K562 (cell line): ENCODE measurements around the gene UQCRC1. TPM values are rescaled to one million over a fixed set of nuclear protein-coding genes. Genes with fewer than 3 reads are reported as not detected.

Experiments
- CREM ChIP-seq: IDR thresholded peaks from 2 replicates; pipeline ENCODE4 v1.6.1; 2014; ENCODE audit warnings: antibody characterized with exemption, low read depth
- GABPB1 ChIP-seq: sonication (generic); formaldehyde crosslinking; IDR thresholded peaks from 2 replicates; pipeline ENCODE4 v1.8.0; 2022; ENCODE audit warnings: mild to moderate bottlenecking, missing genetic modification reagents
- GATAD2B ChIP-seq: fragments of 450-650 bp; IDR thresholded peaks from 2 replicates; pipeline ENCODE4 v1.6.1; 2017; ENCODE audit warnings: mild to moderate bottlenecking, borderline replicate concordance
- HCFC1 ChIP-seq: IDR thresholded peaks from 2 replicates; pipeline ENCODE4 v1.6.1; 2012; ENCODE audit warnings: low read depth, low read length, improper control_type of control experiment
- HIVEP1 ChIP-seq: fragments of 250-450 bp; sonication (Bioruptor Pico); IDR thresholded peaks from 2 replicates; pipeline ENCODE4 v1.4.0; 2020; ENCODE audit warnings: mild to moderate bottlenecking
- IRF2 ChIP-seq: sonication (generic); formaldehyde crosslinking; IDR thresholded peaks from 2 replicates; pipeline ENCODE4 v1.8.1; 2022; ENCODE audit warnings: mild to moderate bottlenecking, missing genetic modification reagents
- NCOR1 ChIP-seq: fragments of 450-650 bp; IDR thresholded peaks from 2 replicates; pipeline ENCODE4 v1.6.1; 2016; ENCODE audit warnings: mild to moderate bottlenecking, moderate library complexity
- SRSF3 ChIP-seq: fragments of 200-400 bp; formaldehyde crosslinking; IDR thresholded peaks from 2 replicates; pipeline ENCODE4 v1.6.1; 2016; ENCODE audit warnings: mild to moderate bottlenecking, low read length, moderate library complexity; ENCODE audit not compliant: insufficient read depth
- TAF9B ChIP-seq: fragments of 450-650 bp; IDR thresholded peaks from 2 replicates; pipeline ENCODE4 v1.6.1; 2018; ENCODE audit warnings: mild to moderate bottlenecking; ENCODE audit not compliant: partially characterized antibody
- U2AF1 ChIP-seq: fragments of 200-400 bp; formaldehyde crosslinking; optimal IDR thresholded peaks from 2 replicates; pipeline ENCODE3; 2017; ENCODE audit warnings: mild to moderate bottlenecking, low read depth, low read length, moderate library complexity
- ZNF143 ChIP-seq: sonication (generic); formaldehyde crosslinking; IDR thresholded peaks from 2 replicates; pipeline ENCODE4 v1.9.0; 2022; ENCODE audit warnings: mild to moderate bottlenecking, missing genetic modification reagents
- ZNF324 ChIP-seq: fragments of 250-450 bp; sonication (Bioruptor Pico); IDR thresholded peaks from 2 replicates; pipeline ENCODE4 v1.4.0; 2020; ENCODE audit warnings: mild to moderate bottlenecking
- polyA plus RNA-seq, 8 experiments: library from polyadenylated mRNA; depleted of rRNA in 4 of 8; stranded (reverse) in 5 of 8; unstranded in 3 of 8; fragments of >200 nt; fragmentation: Nextera tagmentation in 2 of 8; fragmentation: Illumina TruSeq in 1 of 8; extraction: Ambion mirVana in 2 of 8; extraction: Trizol in 1 of 8; gene quantifications; 2 replicates each; pipeline versions ENCODE4 v1.2.1 to v1.2.3, GENCODE V29; 2011 to 2014; ENCODE audit warnings: inconsistent platforms in 1 of 8, missing spikeins in 1 of 8
- total RNA-seq, 7 experiments: library from RNA; depleted of rRNA in 6 of 7; stranded (reverse); fragments of >200 nt in 6 of 7; fragmentation: Illumina TruSeq in 2 of 7; extraction: Trizol in 2 of 7; gene quantifications; 2 replicates each; pipeline versions ENCODE4 v1.2.1 to v1.2.3, GENCODE V29; 2011 to 2021; ENCODE audit warnings: low replicate concordance in 1 of 7
- TF ChIP-seq, protein P1 (sequence below): fragments of 450-650 bp; IDR thresholded peaks from 2 replicates; pipeline ENCODE4 v1.6.1; 2016; ENCODE audit warnings: borderline replicate concordance
- TF ChIP-seq, protein P2 (sequence below): fragments of 250-450 bp; sonication (Bioruptor Pico); IDR thresholded peaks from 2 replicates; pipeline ENCODE4 v1.8.0; 2022; ENCODE audit warnings: moderate library complexity, mild to moderate bottlenecking, inconsistent platforms
- TF ChIP-seq, protein P3 (sequence below): conservative IDR thresholded peaks from 2 replicates; pipeline ENCODE4 v1.6.1; 2011; ENCODE audit warnings: low read depth, mild to moderate bottlenecking, low read length; ENCODE audit not compliant: control insufficient read depth
- TF ChIP-seq, protein P4 (sequence below): fragments of 200-800 bp; sonication (Bioruptor generic); IDR thresholded peaks from 2 replicates; pipeline ENCODE4 v1.6.1; 2017; ENCODE audit warnings: missing genetic modification characterization, missing compliant biosample characterization
- TF ChIP-seq, protein P5 (sequence below): fragments of 250-450 bp; sonication (Bioruptor Pico); IDR thresholded peaks from 2 replicates; pipeline ENCODE4 v1.8.0; 2021; ENCODE audit warnings: moderate library complexity, mild to moderate bottlenecking, inconsistent platforms
- TF ChIP-seq, protein P6 (sequence below): fragments of 250-450 bp; sonication (Bioruptor Pico); IDR thresholded peaks from 2 replicates; pipeline ENCODE4 v1.4.0; 2020

Gene UQCRC1
- total and polyA plus RNA-seq, 9 of the 15 experiments (the other 6 are each of a cell fraction or from before 2014, with no cell fraction given) = 125 to 424 (median 268) TPM

DNA sequence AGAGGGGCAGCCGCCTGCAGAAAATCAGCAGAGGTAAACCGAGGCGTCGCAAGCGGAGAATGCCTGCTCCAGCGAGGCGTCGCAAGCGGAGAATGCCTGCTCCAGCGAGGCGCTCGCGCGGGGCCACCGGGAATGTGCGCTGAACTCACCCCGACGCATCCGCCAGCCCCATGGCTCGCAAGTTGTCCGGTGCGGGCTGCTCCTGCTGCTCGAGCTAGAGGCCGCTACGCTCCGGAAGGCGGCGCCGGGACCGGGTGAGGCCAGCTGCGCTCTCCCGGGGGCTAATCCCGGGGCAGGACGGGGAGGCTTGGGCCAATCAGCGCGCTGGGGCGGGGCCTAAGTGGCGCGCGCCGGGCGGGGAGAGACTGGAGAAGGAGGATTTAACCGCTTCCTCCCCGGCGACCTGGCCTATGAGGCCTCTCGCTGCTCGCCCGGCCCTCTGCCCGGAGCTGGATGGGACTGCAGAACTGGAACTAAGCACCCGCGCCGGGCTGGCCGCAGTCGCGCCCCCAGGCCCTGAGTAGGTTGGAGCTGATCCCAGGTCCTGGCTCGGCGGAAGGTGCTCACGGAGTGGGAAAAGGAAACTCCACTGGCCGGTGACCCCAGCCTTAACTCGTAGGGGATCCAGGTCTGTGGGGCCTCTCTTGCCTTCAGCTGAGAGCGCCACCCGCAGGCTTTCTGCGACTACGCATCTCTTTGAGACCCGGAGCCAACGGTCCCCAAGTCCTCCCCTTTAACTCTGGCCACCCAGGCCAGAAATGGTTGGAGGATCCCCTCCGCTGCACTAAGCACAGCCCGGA is 26.0 kb upstream of the UQCRC1 start, which contains the start of gene SLC26A6 (continued):
- TF ChIP-seq, protein P1, sequence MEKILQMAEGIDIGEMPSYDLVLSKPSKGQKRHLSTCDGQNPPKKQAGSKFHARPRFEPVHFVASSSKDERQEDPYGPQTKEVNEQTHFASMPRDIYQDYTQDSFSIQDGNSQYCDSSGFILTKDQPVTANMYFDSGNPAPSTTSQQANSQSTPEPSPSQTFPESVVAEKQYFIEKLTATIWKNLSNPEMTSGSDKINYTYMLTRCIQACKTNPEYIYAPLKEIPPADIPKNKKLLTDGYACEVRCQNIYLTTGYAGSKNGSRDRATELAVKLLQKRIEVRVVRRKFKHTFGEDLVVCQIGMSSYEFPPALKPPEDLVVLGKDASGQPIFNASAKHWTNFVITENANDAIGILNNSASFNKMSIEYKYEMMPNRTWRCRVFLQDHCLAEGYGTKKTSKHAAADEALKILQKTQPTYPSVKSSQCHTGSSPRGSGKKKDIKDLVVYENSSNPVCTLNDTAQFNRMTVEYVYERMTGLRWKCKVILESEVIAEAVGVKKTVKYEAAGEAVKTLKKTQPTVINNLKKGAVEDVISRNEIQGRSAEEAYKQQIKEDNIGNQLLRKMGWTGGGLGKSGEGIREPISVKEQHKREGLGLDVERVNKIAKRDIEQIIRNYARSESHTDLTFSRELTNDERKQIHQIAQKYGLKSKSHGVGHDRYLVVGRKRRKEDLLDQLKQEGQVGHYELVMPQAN = peak; percentile 71; the same call in 1 of the 2 replicates
- TF ChIP-seq GABPB1 (peak; percentile 66; the same call in 1 of the 2 replicates), HCFC1 (no peak; the same call in 1 of the 2 replicates), U2AF1 (peak; percentile 64), NCOR1 (no peak), ZNF324 (CRISPR knock-in tag) (no peak), TAF9B (no peak), SRSF3 (no peak), CREM (peak; percentile 41), ZNF143 (CRISPR knock-in tag) (no peak), HIVEP1 (CRISPR knock-in tag) (no peak), IRF2 (no peak), GATAD2B (0 out of 2 replicates have a peak, but pooled peaks have one; percentile 38)
- TF ChIP-seq, protein P2, sequence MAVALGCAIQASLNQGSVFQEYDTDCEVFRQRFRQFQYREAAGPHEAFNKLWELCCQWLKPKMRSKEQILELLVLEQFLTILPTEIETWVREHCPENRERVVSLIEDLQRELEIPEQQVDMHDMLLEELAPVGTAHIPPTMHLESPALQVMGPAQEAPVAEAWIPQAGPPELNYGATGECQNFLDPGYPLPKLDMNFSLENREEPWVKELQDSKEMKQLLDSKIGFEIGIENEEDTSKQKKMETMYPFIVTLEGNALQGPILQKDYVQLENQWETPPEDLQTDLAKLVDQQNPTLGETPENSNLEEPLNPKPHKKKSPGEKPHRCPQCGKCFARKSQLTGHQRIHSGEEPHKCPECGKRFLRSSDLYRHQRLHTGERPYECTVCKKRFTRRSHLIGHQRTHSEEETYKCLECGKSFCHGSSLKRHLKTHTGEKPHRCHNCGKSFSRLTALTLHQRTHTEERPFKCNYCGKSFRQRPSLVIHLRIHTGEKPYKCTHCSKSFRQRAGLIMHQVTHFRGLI (CRISPR knock-in tag) = no peak
- TF ChIP-seq, protein P3, sequence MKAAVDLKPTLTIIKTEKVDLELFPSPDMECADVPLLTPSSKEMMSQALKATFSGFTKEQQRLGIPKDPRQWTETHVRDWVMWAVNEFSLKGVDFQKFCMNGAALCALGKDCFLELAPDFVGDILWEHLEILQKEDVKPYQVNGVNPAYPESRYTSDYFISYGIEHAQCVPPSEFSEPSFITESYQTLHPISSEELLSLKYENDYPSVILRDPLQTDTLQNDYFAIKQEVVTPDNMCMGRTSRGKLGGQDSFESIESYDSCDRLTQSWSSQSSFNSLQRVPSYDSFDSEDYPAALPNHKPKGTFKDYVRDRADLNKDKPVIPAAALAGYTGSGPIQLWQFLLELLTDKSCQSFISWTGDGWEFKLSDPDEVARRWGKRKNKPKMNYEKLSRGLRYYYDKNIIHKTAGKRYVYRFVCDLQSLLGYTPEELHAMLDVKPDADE = no peak
- TF ChIP-seq, protein P4, sequence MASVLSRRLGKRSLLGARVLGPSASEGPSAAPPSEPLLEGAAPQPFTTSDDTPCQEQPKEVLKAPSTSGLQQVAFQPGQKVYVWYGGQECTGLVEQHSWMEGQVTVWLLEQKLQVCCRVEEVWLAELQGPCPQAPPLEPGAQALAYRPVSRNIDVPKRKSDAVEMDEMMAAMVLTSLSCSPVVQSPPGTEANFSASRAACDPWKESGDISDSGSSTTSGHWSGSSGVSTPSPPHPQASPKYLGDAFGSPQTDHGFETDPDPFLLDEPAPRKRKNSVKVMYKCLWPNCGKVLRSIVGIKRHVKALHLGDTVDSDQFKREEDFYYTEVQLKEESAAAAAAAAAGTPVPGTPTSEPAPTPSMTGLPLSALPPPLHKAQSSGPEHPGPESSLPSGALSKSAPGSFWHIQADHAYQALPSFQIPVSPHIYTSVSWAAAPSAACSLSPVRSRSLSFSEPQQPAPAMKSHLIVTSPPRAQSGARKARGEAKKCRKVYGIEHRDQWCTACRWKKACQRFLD (CRISPR knock-in tag) = 0 out of 2 replicates have a peak, but pooled peaks have one; percentile 40
- TF ChIP-seq, protein P5, sequence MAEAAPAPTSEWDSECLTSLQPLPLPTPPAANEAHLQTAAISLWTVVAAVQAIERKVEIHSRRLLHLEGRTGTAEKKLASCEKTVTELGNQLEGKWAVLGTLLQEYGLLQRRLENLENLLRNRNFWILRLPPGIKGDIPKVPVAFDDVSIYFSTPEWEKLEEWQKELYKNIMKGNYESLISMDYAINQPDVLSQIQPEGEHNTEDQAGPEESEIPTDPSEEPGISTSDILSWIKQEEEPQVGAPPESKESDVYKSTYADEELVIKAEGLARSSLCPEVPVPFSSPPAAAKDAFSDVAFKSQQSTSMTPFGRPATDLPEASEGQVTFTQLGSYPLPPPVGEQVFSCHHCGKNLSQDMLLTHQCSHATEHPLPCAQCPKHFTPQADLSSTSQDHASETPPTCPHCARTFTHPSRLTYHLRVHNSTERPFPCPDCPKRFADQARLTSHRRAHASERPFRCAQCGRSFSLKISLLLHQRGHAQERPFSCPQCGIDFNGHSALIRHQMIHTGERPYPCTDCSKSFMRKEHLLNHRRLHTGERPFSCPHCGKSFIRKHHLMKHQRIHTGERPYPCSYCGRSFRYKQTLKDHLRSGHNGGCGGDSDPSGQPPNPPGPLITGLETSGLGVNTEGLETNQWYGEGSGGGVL (CRISPR knock-in tag) = no peak
- TF ChIP-seq, protein P6, sequence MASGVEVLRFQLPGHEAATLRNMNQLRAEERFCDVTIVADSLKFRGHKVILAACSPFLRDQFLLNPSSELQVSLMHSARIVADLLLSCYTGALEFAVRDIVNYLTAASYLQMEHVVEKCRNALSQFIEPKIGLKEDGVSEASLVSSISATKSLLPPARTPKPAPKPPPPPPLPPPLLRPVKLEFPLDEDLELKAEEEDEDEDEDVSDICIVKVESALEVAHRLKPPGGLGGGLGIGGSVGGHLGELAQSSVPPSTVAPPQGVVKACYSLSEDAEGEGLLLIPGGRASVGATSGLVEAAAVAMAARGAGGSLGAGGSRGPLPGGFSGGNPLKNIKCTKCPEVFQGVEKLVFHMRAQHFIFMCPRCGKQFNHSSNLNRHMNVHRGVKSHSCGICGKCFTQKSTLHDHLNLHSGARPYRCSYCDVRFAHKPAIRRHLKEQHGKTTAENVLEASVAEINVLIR (CRISPR knock-in tag) = no peak
